HG02571 (cell line): Measurements from ENCODE around the gene TUB.

Experiments
- ATAC-seq: cut with Tn5 transposase; IDR thresholded peaks from one replicate; pipeline ENCODE4 v1.9.1; 2021; ENCODE audit warnings: mild to moderate bottlenecking, moderate library complexity; ENCODE audit not compliant: unreplicated experiment

The TUB gene

GRCh38 chr11:8045839-8046238 lies 35.2 kb upstream of the TUB start:
- ATAC-seq: no peak

- no peak for ATAC-seq
These were observed 33.6 kb upstream of the TUB start for GRCh38 chr11:8047382-8047781.

- no peak for ATAC-seq
These were observed 31.9 kb upstream of the TUB start for GRCh38 chr11:8049084-8049483.

- ATAC-seq: no peak
These were observed 25.7 kb upstream of the TUB start for GRCh38 chr11:8055091-8055835.

GRCh38 chr11:8055836-8056526 lies 25.0 kb upstream of the TUB start:
- ATAC-seq: no peak

- ATAC-seq: no peak
These were observed 24.1 kb upstream of the TUB start for GRCh38 chr11:8056810-8057463.

- ATAC-seq: no peak
These were observed 22.8 kb upstream of the TUB start for GRCh38 chr11:8058216-8058615.

- no peak for ATAC-seq
These were observed 22.0 kb upstream of the TUB start for GRCh38 chr11:8059030-8059429.

GRCh38 chr11:8059571-8060011 lies 21.4 kb upstream of the TUB start:
- no peak for ATAC-seq

- no peak for ATAC-seq
These were observed 20.8 kb upstream of the TUB start for GRCh38 chr11:8060146-8060719.

GRCh38 chr11:8060801-8061554 lies 20.0 kb upstream of the TUB start:
- no peak for ATAC-seq

- no peak for ATAC-seq
These were observed 19.2 kb upstream of the TUB start for GRCh38 chr11:8061555-8062428.

GRCh38 chr11:8062781-8063257 lies 18.2 kb upstream of the TUB start:
- no peak for ATAC-seq

- no peak for ATAC-seq
These were observed 17.7 kb upstream of the TUB start for GRCh38 chr11:8063324-8063723.

GRCh38 chr11:8065031-8065430 lies 16.0 kb upstream of the TUB start:
- ATAC-seq: no peak

- ATAC-seq: no peak
These were observed 14.7 kb upstream of the TUB start for GRCh38 chr11:8066036-8066910.

GRCh38 chr11:8066911-8067455 lies 14.0 kb upstream of the TUB start:
- no peak for ATAC-seq

GRCh38 chr11:8067567-8067928 lies 13.5 kb upstream of the TUB start:
- ATAC-seq: no peak
